HepG2 (cell line): ENCODE data around the gene BCAS1. TPM values are rescaled to one million over a fixed set of nuclear protein-coding genes. Genes with fewer than 3 reads are reported as not detected.
A peak's percentile ranks its signal among the peaks of the same experiment; 100 is the strongest.

Experiments
- BHLHE40 ChIP-seq: IDR thresholded peaks from 2 replicates; pipeline ENCODE4 v1.6.1; 2011; ENCODE audit warnings: low read length, improper control_type of control experiment
- CHD4 ChIP-seq: fragments of 200-600 bp; sonication (generic); IDR thresholded peaks from 2 replicates; pipeline ENCODE4 v1.7.0; 2017; ENCODE audit warnings: mild to moderate bottlenecking, low read length, borderline replicate concordance
- GPN1 ChIP-seq: sonication (generic); formaldehyde crosslinking; IDR thresholded peaks from 2 replicates; pipeline ENCODE4 v1.5.1; 2020; ENCODE audit warnings: missing genetic modification reagents, borderline replicate concordance
- GTF3A ChIP-seq: sonication (generic); formaldehyde crosslinking; conservative IDR thresholded peaks from 2 replicates; pipeline ENCODE4 v1.4.0; 2020; ENCODE audit warnings: mild to moderate bottlenecking, missing genetic modification reagents
- HDAC1 ChIP-seq: sonication (generic); formaldehyde crosslinking; IDR thresholded peaks from 2 replicates; pipeline ENCODE4 v1.5.1; 2020; ENCODE audit warnings: mild to moderate bottlenecking, missing genetic modification reagents
- HMGA1 ChIP-seq: sonication (generic); formaldehyde crosslinking; conservative IDR thresholded peaks from 2 replicates; pipeline ENCODE4 v1.4.0; 2020; ENCODE audit warnings: missing genetic modification reagents
- MIXL1 ChIP-seq: IDR thresholded peaks from 2 replicates; pipeline ENCODE4 v1.6.1; 2016
- NFE2L2 ChIP-seq: fragments of 150-350 bp; IDR thresholded peaks from 2 replicates; pipeline ENCODE4 v1.6.1; 2014; ENCODE audit warnings: low read length
- NFIC ChIP-seq: IDR thresholded peaks from 2 replicates; pipeline ENCODE4 v1.6.1; 2012; ENCODE audit warnings: mild to moderate bottlenecking, low read length, inconsistent platforms
- NONO ChIP-seq, 2 experiments: fragments of 450-650 bp in 1 of 2; sonication (generic) in 1 of 2; formaldehyde crosslinking in 1 of 2; IDR thresholded peaks in 1 of 2; conservative IDR thresholded peaks in 1 of 2; 2 replicates each; pipeline versions ENCODE4 v1.6.1 to v1.8.0; 2017 to 2022; ENCODE audit warnings: mild to moderate bottlenecking in 1 of 2, missing genetic modification reagents in 1 of 2, moderate library complexity in 1 of 2
- SIX1 ChIP-seq: sonication (generic); formaldehyde crosslinking; IDR thresholded peaks from 2 replicates; pipeline ENCODE4 v1.4.0; 2020; ENCODE audit warnings: missing genetic modification reagents, borderline replicate concordance
- TOE1 ChIP-seq: sonication (generic); formaldehyde crosslinking; IDR thresholded peaks from 2 replicates; pipeline ENCODE4 v1.4.0; 2020; ENCODE audit warnings: mild to moderate bottlenecking, missing genetic modification reagents
- U2AF1 ChIP-seq: fragments of 200-400 bp; formaldehyde crosslinking; optimal IDR thresholded peaks from 2 replicates; pipeline ENCODE3; 2017; ENCODE audit warnings: mild to moderate bottlenecking, low read depth, low read length
- ZNF124 ChIP-seq: sonication (generic); formaldehyde crosslinking; IDR thresholded peaks from 2 replicates; pipeline ENCODE4 v1.4.0; 2020; ENCODE audit warnings: missing genetic modification reagents
- ZNF253 ChIP-seq: sonication (generic); formaldehyde crosslinking; IDR thresholded peaks from 2 replicates; pipeline ENCODE4 v1.8.0; 2022; ENCODE audit warnings: mild to moderate bottlenecking, missing genetic modification reagents, borderline replicate concordance
- ZNF788 ChIP-seq: sonication (generic); formaldehyde crosslinking; IDR thresholded peaks from 2 replicates; pipeline ENCODE4 v1.5.0; 2020; ENCODE audit warnings: mild to moderate bottlenecking, missing genetic modification reagents, borderline replicate concordance
- ZNF891 ChIP-seq: sonication (generic); formaldehyde crosslinking; IDR thresholded peaks from 2 replicates; pipeline ENCODE4 v1.5.0; 2020; ENCODE audit warnings: mild to moderate bottlenecking, missing genetic modification reagents
- ZSCAN21 ChIP-seq: sonication (generic); formaldehyde crosslinking; IDR thresholded peaks from 2 replicates; pipeline ENCODE4 v1.8.0; 2022; ENCODE audit warnings: mild to moderate bottlenecking, missing genetic modification reagents, moderate library complexity, borderline replicate concordance
- polyA plus RNA-seq, 8 experiments: library from polyadenylated mRNA; depleted of rRNA in 3 of 8; stranded (reverse) in 7 of 8; unstranded in 1 of 8; fragments of >200 nt; fragmentation: Illumina TruSeq in 4 of 8; extraction: Trizol in 4 of 8; gene quantifications; 2 replicates each; pipeline versions ENCODE4 v1.2.1 to v1.2.3, GENCODE V29; 2011 to 2016; ENCODE audit warnings: low read depth in 4 of 8, missing spikeins in 1 of 8, mixed read lengths in 1 of 8; ENCODE audit not compliant: insufficient read depth in 1 of 8
- total RNA-seq, 5 experiments: library from RNA; depleted of rRNA; stranded (reverse); fragments of >200 nt; fragmentation: Illumina TruSeq; extraction: Trizol; gene quantifications; 2 replicates each; pipeline ENCODE4 v1.2.3, GENCODE V29; 2016; ENCODE audit warnings: low read depth in 1 of 5
- TF ChIP-seq, protein P1 (sequence below): sonication (generic); formaldehyde crosslinking; IDR thresholded peaks from one replicate; pipeline ENCODE4 v1.5.1; 2020; ENCODE audit warnings: mild to moderate bottlenecking, missing genetic modification reagents; ENCODE audit errors: not compliant biosample characterization

The BCAS1 gene
- total and polyA plus RNA-seq, 2 of the 13 experiments (the other 11 are each of a cell fraction or from before 2014, with no cell fraction given), result 0.55 to 0.91 TPM

- TF ChIP-seq NONO (IDR thresholded peaks at IDR 0.05) (no peak), NONO (CRISPR knock-in tag; conservative IDR thresholded peaks at IDR 0.05) (peak; percentile 56), ZNF124 (CRISPR knock-in tag) (peak; percentile 71), GPN1 (CRISPR knock-in tag) (no peak), HDAC1 (peak; percentile 18; the same call in 1 of the 2 replicates), TOE1 (CRISPR knock-in tag) (0 out of 2 replicates have a peak, but pooled peaks have one; percentile 37), ZSCAN21 (CRISPR knock-in tag) (peak; percentile 24; the same call in 1 of the 2 replicates), ZNF253 (peak; percentile 31; the same call in 1 of the 2 replicates), MIXL1 (peak; percentile 9; the same call in 1 of the 2 replicates), BHLHE40 (peak; percentile 31; the same call in 1 of the 2 replicates), GTF3A (CRISPR knock-in tag) (peak; percentile 65; the same call in 1 of the 2 replicates), HMGA1 (CRISPR knock-in tag) (0 out of 2 replicates have a peak, but pooled peaks have one; percentile 85), U2AF1 (peak; percentile 19), CHD4 (peak; percentile 100), NFIC (no peak), ZNF788 (CRISPR knock-in tag) (no peak; the same call in 1 of the 2 replicates), SIX1 (CRISPR knock-in tag) (no peak), NFE2L2 (no peak), ZNF891 (CRISPR knock-in tag) (peak; percentile 56; the same call in 1 of the 2 replicates)
- TF ChIP-seq, protein P1, sequence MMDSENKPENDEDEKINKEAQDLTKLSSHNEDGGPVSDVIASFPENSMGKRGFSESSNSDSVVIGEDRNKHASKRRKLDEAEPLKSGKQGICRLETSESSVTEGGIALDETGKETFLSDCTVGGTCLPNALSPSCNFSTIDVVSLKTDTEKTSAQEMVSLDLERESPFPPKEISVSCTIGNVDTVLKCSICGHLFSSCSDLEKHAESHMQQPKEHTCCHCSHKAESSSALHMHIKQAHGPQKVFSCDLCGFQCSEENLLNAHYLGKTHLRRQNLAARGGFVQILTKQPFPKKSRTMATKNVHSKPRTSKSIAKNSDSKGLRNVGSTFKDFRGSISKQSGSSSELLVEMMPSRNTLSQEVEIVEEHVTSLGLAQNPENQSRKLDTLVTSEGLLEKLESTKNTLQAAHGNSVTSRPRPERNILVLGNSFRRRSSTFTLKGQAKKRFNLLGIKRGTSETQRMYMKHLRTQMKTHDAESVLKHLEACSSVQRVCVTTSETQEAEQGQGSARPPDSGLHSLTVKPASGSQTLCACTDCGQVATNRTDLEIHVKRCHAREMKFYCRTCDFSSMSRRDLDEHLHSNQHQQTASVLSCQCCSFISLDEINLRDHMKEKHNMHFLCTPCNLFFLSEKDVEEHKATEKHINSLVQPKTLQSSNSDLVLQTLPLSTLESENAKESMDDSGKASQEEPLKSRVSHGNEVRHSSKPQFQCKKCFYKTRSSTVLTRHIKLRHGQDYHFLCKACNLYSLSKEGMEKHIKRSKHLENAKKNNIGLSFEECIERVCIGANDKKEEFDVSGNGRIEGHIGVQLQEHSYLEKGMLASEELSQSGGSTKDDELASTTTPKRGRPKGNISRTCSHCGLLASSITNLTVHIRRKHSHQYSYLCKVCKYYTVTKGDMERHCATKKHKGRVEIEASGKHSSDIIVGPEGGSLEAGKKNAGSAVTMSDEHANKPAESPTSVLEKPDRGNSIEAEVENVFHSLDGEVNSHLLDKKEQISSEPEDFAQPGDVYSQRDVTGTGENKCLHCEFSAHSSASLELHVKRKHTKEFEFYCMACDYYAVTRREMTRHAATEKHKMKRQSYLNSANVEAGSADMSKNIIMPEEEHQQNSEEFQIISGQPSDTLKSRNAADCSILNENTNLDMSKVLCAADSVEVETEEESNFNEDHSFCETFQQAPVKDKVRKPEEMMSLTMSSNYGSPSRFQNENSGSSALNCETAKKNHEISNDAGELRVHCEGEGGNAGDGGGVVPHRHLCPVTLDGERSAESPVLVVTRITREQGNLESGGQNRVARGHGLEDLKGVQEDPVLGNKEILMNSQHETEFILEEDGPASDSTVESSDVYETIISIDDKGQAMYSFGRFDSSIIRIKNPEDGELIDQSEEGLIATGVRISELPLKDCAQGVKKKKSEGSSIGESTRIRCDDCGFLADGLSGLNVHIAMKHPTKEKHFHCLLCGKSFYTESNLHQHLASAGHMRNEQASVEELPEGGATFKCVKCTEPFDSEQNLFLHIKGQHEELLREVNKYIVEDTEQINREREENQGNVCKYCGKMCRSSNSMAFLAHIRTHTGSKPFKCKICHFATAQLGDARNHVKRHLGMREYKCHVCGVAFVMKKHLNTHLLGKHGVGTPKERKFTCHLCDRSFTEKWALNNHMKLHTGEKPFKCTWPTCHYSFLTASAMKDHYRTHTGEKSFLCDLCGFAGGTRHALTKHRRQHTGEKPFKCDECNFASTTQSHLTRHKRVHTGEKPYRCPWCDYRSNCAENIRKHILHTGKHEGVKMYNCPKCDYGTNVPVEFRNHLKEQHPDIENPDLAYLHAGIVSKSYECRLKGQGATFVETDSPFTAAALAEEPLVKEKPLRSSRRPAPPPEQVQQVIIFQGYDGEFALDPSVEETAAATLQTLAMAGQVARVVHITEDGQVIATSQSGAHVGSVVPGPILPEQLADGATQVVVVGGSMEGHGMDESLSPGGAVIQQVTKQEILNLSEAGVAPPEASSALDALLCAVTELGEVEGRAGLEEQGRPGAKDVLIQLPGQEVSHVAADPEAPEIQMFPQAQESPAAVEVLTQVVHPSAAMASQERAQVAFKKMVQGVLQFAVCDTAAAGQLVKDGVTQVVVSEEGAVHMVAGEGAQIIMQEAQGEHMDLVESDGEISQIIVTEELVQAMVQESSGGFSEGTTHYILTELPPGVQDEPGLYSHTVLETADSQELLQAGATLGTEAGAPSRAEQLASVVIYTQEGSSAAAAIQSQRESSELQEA (CRISPR knock-in tag), result peak; percentile 35
These were observed at the start of gene BCAS1 (continued) for GRCh38 chr20:54070187-54070987.
